NB4 (cell line): ENCODE measurements around the gene MRPS2.

Experiments used
- DNase-seq: peaks from one replicate; pipeline ENCODE4 v3.0.0; 2010; ENCODE audit warnings: low read depth
- H3K4me3 ChIP-seq: one replicate; pipeline ENCODE4 v1.5.1; 2011; ENCODE audit warnings: mild to moderate bottlenecking, low read depth, low read length, moderate library complexity
- MYC ChIP-seq: IDR thresholded peaks from 2 replicates; pipeline ENCODE4 v1.6.1; 2011; ENCODE audit warnings: low read depth, low read length
- POLR2A ChIP-seq: IDR thresholded peaks from 2 replicates; pipeline ENCODE4 v1.6.1; 2011; ENCODE audit warnings: mild to moderate bottlenecking; ENCODE audit not compliant: insufficient read length; ENCODE audit errors: extremely low read depth
- TF ChIP-seq, protein P1 (sequence below): IDR thresholded peaks from 2 replicates; pipeline ENCODE4 v1.6.1; 2011; ENCODE audit warnings: low read depth, low read length
- TF ChIP-seq, protein P2 (sequence below): IDR thresholded peaks from one replicate; pipeline ENCODE4 v1.5.1; 2012; ENCODE audit warnings: low read depth, low read length

Gene MRPS2

DNA sequence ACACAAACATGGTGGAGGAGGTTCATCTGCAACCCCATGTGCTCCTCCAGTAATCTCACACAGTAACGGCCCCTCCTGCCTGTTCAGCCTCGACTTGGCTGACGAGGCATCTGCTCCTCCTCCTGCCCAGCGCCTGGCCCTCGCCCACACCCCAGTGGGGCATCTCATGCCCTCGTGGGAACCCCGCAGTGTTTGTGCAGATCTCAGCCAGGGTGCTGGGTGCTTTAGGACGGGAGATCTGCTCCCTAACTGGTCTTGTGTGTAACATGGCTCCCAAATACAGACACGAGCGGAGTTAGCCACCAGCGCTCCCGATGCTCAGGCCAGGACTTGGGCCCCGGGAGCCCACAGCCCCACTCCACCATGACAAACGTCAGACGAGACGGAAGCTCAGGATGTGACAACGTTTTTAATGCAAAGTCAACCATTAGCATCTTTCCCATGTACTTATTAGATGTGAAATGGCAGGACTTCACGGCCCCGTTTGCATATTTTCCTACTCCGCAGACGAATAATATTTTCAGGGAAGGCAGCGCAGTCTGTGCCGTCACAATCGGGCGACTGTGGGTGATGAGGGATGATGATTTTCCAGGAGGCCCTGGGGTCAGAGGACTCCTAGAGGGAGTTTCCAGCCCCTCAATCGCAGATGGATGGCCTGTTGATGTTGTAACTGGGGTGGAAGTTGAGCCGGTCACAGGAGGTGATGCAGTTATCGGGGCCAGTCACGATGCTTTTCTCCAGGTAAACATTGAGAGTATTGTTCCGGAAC lies 5.5 kb upstream of the MRPS2 start:
- no peak for DNase-seq
- TF ChIP-seq, protein P1, sequence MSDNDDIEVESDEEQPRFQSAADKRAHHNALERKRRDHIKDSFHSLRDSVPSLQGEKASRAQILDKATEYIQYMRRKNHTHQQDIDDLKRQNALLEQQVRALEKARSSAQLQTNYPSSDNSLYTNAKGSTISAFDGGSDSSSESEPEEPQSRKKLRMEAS, result no peak
- TF ChIP-seq MYC (no peak), POLR2A (no peak)
- TF ChIP-seq, protein P2, sequence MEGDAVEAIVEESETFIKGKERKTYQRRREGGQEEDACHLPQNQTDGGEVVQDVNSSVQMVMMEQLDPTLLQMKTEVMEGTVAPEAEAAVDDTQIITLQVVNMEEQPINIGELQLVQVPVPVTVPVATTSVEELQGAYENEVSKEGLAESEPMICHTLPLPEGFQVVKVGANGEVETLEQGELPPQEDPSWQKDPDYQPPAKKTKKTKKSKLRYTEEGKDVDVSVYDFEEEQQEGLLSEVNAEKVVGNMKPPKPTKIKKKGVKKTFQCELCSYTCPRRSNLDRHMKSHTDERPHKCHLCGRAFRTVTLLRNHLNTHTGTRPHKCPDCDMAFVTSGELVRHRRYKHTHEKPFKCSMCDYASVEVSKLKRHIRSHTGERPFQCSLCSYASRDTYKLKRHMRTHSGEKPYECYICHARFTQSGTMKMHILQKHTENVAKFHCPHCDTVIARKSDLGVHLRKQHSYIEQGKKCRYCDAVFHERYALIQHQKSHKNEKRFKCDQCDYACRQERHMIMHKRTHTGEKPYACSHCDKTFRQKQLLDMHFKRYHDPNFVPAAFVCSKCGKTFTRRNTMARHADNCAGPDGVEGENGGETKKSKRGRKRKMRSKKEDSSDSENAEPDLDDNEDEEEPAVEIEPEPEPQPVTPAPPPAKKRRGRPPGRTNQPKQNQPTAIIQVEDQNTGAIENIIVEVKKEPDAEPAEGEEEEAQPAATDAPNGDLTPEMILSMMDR, result no peak
- no peak overlapping the region for H3K4me3 ChIP-seq

DNA sequence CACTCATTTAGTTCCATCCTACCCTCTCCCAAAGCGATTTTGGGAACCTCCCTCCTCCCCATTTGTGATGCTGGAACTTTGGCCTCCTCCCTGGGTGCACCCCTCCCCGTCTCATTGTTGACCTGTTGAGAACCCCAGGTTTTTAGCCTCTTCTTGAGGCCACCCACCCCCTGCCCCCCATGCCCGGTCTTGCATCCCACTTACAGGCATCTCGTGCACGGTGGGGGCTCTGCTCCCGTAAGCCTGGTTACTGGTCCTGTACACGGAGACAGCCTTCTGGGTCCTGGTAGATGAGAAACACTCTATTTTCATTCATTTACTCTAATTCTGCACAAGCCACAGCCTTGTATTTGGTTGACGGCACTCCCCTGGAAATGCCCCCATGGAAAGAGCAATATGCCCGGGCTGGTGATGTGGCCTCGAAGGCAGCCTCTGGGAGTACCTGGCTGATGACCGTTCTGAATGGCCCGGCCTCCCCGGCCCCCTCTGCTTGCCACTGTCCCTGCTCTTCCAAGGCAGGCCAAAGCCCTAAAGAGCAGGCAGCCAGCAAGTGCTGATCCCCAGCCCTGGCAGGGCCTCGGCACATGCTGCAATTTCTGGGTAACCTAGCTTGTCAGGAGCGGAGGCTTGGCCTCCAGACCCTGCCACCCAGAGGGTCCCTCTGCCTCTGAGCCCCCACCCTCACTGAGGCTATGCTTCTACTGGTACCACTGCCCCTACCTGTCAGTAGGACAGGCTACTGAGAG lies 1.9 kb upstream of the MRPS2 start:
- H3K4me3 ChIP-seq, result no peak overlapping the region

DNA sequence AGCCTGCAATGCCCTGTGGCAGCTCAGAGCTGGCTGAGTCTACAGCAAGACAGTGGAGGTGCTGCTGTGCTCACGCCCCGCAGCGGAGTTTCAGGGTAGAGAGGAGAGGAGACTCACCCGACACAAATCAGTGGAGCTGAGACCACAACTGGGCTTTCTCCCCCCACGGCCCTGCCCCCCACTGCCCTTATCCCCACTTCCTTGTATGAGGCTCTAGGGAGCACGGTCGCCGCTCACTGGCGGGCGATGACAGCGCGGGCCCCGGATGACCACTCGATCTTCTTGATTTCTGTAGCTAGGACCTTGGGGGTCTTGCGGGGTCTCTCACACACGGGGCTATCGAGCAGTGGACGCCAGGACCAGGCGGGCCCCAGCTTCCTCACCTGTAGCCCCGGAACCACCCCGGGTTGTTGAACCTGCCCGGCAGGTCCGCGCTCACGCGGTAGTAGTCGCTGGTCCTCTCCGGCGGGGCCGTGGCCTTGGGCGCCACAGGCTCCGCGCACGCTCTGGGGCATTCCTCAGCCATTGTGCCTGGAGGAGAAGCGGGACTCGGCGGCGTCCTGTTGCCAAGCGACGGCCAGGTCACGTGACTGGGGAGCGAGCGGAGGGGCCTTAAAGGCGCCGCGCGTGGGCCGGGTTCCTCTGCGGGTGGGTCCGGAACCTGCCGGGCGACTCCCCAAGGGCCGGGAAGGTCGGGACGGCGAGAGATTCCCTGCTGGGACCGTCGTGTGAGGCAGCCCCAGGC lies 984 bp upstream of the MRPS2 start:
- peak; percentile 73 for DNase-seq
- no peak overlapping the region for H3K4me3 ChIP-seq
- TF ChIP-seq MYC, result no peak
- TF ChIP-seq POLR2A, result no peak
- TF ChIP-seq, protein P1, result peak; percentile 82
- TF ChIP-seq, protein P2, result peak; percentile 1

More for the DNA sequence above, 1.9 kb upstream of the MRPS2 start:
- no peak for TF ChIP-seq MYC
- TF ChIP-seq, protein P1, result no peak
- TF ChIP-seq, protein P2, result no peak
- TF ChIP-seq POLR2A, result no peak
- no peak for DNase-seq

DNA sequence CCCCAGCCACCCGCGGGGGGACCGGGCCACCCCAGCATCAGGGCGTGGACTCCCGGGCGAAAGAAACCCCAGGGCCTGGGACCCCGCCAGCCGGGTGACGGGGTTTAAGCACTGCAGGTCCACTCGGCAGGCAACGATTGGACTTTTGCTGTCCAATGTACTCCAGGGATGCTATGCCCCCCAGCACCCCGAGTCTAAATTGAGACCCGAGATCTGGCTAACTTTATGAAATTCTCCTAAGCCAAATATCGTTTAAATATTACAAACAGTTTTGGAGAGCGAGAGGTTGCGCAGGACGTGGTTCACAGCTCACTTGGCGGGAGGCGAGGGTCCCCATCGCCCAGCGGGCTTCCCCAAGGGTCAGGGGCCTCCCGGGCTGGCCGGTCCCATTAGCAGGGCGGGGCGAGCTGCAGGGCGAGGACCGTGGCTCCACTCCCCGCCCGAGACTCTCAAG lies 384 bp upstream of the MRPS2 start:
- H3K4me3 ChIP-seq, result peak overlapping the region; percentile 37
- no peak for DNase-seq
- TF ChIP-seq, protein P1, result no peak
- TF ChIP-seq MYC, result no peak
- no peak for TF ChIP-seq POLR2A
- TF ChIP-seq, protein P2, result no peak
